ENCODE measurements around the gene MOB3C.
"Not testable (repeated sequence)": the region's sequence is repeated elsewhere in the genome, so short reads cannot be mapped to it uniquely, and the experiment has no call there.

The MOB3C gene

GRCh38 chr1:46616277-46617107 is at the start of gene MOB3C:
TSS of gene MOB3C (minus strand) at chr1:46616811. CDS start at chr1:46613321, 3,490 bp downstream.
- peak within 1 kb of the TSS; percentile 86 for H3K4me3 ChIP-seq (ENCODE audit: low read length)
- peaks cover 3% of the 10 kb centered on the region; the same call in 1 of the 2 replicates for H3F3A ChIP-seq (ENCODE audit: insufficient read depth, low read length)
- H3K9ac ChIP-seq (ENCODE audit: low read length) = peak within 1 kb of the TSS; percentile 75
- peak; percentile 55 for DNase-seq
- H3K79me2 ChIP-seq (ENCODE audit: low read length) = peaks cover 10% of the 10 kb centered on the region
- H2AFZ ChIP-seq (ENCODE audit: low read length) = peak within 1 kb of the TSS; percentile 93
- no peaks in the 10 kb centered on the region for H3K36me3 ChIP-seq (replicated peaks; ENCODE audit: insufficient read depth, low read length)
- no peaks in the 10 kb centered on the region for H3K27me3 ChIP-seq (replicated peaks; ENCODE audit: insufficient read depth, low read length)
- peak within 1 kb of the TSS; percentile 54; the same call in 1 of the 2 replicates for H3K27ac ChIP-seq (ENCODE audit: low read length)
- H3K9me2 ChIP-seq (replicated peaks; ENCODE audit: insufficient read depth, low read length) = no peaks in the 10 kb centered on the region
- no peak for TF ChIP-seq EZH2phosphoT487 (IDR thresholded peaks at IDR 0.05; ENCODE audit: low read length)
- TF ChIP-seq CTCF (IDR thresholded peaks at IDR 0.05; ENCODE audit: low read length) = no peak
- no peak for TF ChIP-seq EZH2 (optimal IDR thresholded peaks at IDR 0.05; ENCODE audit: low read depth, low read length)
- H3K9me3 ChIP-seq (replicated peaks; ENCODE audit: insufficient read depth, low read length) = no peaks in the 10 kb centered on the region
- peaks cover 34% of the 10 kb centered on the region for H3K4me1 ChIP-seq (ENCODE audit: low read length)
- peak within 1 kb of the TSS; percentile 98 for H3K4me2 ChIP-seq (ENCODE audit: low read depth, low read length)
- H4K20me1 ChIP-seq (ENCODE audit: insufficient read depth, low read length) = no peaks in the 10 kb centered on the region

DNA sequence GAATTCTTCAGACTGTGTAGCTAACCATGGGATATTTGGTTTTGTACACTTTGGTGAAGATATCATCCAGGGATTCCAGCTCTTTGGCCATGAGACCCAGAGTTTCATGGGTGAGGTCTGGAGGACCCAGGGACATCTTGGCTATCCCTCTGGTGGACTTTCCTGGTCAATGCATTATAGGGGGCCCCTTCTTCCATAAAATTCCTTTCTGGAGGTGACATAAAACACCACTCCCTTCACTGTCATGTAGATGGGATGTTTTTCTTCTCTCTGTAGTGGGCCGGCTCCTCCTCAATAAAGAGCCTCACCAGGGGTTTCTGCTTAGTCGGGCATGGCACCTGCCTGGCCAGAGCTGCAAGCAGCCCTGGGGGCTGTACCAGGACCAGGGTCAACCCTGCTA is 49.4 kb upstream of the MOB3C start:
- TF ChIP-seq EZH2phosphoT487 (IDR thresholded peaks at IDR 0.05; ENCODE audit: low read length) (no peak), CTCF (IDR thresholded peaks at IDR 0.05; ENCODE audit: low read length) (no peak), EZH2 (optimal IDR thresholded peaks at IDR 0.05; ENCODE audit: low read depth, low read length) (no peak)
- H3K4me3 ChIP-seq (ENCODE audit: low read length) = no peak overlapping the region
- H3K27me3 ChIP-seq (replicated peaks; ENCODE audit: insufficient read depth, low read length) = no peaks in the 10 kb centered on the region
- no peaks in the 10 kb centered on the region for H4K20me1 ChIP-seq (ENCODE audit: insufficient read depth, low read length)
- no peaks in the 10 kb centered on the region for H3K9me3 ChIP-seq (replicated peaks; ENCODE audit: insufficient read depth, low read length)
- H3K9me2 ChIP-seq (replicated peaks; ENCODE audit: insufficient read depth, low read length) = no peaks in the 10 kb centered on the region
- no peak overlapping the region for H3K9ac ChIP-seq (ENCODE audit: low read length)
- no peak for DNase-seq
- peaks cover 18% of the 10 kb centered on the region for H3K79me2 ChIP-seq (ENCODE audit: low read length)
- 0 out of 2 replicates have a peak, but pooled peaks cover 2% of the 10 kb centered on the region for H3K36me3 ChIP-seq (replicated peaks; ENCODE audit: insufficient read depth, low read length)
- no peak overlapping the region for H3K27ac ChIP-seq (ENCODE audit: low read length)
- H3F3A ChIP-seq (ENCODE audit: insufficient read depth, low read length) = peaks cover 6% of the 10 kb centered on the region; the same call in 1 of the 2 replicates
- H2AFZ ChIP-seq (ENCODE audit: low read length) = no peak overlapping the region
- H3K4me2 ChIP-seq (ENCODE audit: low read depth, low read length) = no peak overlapping the region
- peaks cover 7% of the 10 kb centered on the region; the same call in 1 of the 2 replicates for H3K4me1 ChIP-seq (ENCODE audit: low read length)

- not testable (repeated sequence) for H3K9me3 ChIP-seq (replicated peaks; ENCODE audit: insufficient read depth, low read length); DNase-seq; H3K9me2 ChIP-seq (replicated peaks; ENCODE audit: insufficient read depth, low read length); H3K4me2 ChIP-seq (ENCODE audit: low read depth, low read length); H4K20me1 ChIP-seq (ENCODE audit: insufficient read depth, low read length); H3K36me3 ChIP-seq (replicated peaks; ENCODE audit: insufficient read depth, low read length); H2AFZ ChIP-seq (ENCODE audit: low read length); H3K4me3 ChIP-seq (ENCODE audit: low read length); H3K9ac ChIP-seq (ENCODE audit: low read length); H3K27me3 ChIP-seq (replicated peaks; ENCODE audit: insufficient read depth, low read length); H3K27ac ChIP-seq (ENCODE audit: low read length)
- H3F3A ChIP-seq (ENCODE audit: insufficient read depth, low read length) = peaks cover 11% of the 10 kb centered on the region
- peaks cover 17% of the 10 kb centered on the region for H3K4me1 ChIP-seq (ENCODE audit: low read length)
- peaks cover 23% of the 10 kb centered on the region for H3K79me2 ChIP-seq (ENCODE audit: low read length)
Measured at GRCh38 chr1:46662919-46663318, 46.3 kb upstream of the MOB3C start.

GRCh38 chr1:46660116-46660515 is 43.5 kb upstream of the MOB3C start:
- Histone ChIP-seq H3K4me1 (ENCODE audit: low read length) (peaks cover 10% of the 10 kb centered on the region), H3K4me2 (ENCODE audit: low read depth, low read length) (peak overlapping the region; percentile 52), H3F3A (ENCODE audit: insufficient read depth, low read length) (peaks cover 11% of the 10 kb centered on the region), H3K4me3 (ENCODE audit: low read length) (peak overlapping the region; percentile 12; the same call in 1 of the 2 replicates)
- not testable (repeated sequence) for H3K36me3 ChIP-seq (replicated peaks; ENCODE audit: insufficient read depth, low read length); H3K79me2 ChIP-seq (ENCODE audit: low read length); H3K27ac ChIP-seq (ENCODE audit: low read length); H2AFZ ChIP-seq (ENCODE audit: low read length); H3K9me3 ChIP-seq (replicated peaks; ENCODE audit: insufficient read depth, low read length); H4K20me1 ChIP-seq (ENCODE audit: insufficient read depth, low read length); H3K9ac ChIP-seq (ENCODE audit: low read length); H3K27me3 ChIP-seq (replicated peaks; ENCODE audit: insufficient read depth, low read length); H3K9me2 ChIP-seq (replicated peaks; ENCODE audit: insufficient read depth, low read length)
- peak; percentile 81 for DNase-seq
